Cardiac septum (tissue), 1 donor: ENCODE data around the gene MGST2. TPM values are rescaled to one million over a fixed set of nuclear protein-coding genes. Genes with fewer than 3 reads are reported as not detected.
A peak's percentile ranks its signal among the peaks of the same experiment; 100 is the strongest.
"Not testable (repeated sequence)": the region's sequence is repeated elsewhere in the genome, so short reads cannot be mapped to it uniquely, and the experiment has no call there.

Experiments
- DNase-seq: peaks from one replicate; pipeline ENCODE4 v3.0.0-alpha.2; 2020; ENCODE audit warnings: low spot score
- intact Hi-C: fragments of 100-400 bp; cut with DNase I; formaldehyde crosslinking; loops from one replicate; pipeline ENCODE4 v1.14.0; 2022
- long read RNA-seq: library from polyadenylated mRNA; unstranded; transcript quantifications from one replicate; pipeline ENCODE4 v2.0.0, GENCODE V29; 2021
- total RNA-seq: library from RNA; stranded (reverse); fragmentation: NEBNext Ultra II Directional; extraction: Animal tissue kit (Norgen Biotek cat#: 25700); gene quantifications from one replicate; pipeline ENCODE4 v1.2.1, GENCODE V29; 2021
- donor health status: DM: no; HTN: no; CAD: no.

The MGST2 gene
- total RNA-seq, result 90.7 TPM
- long read RNA-seq, transcript MGST2-204 (4 exons, 634 nt), result minor isoform, 5 of 32 reads
- long read RNA-seq, transcript MGST2-201 (5 exons, 801 nt), result major isoform, 19 of 32 reads
- long read RNA-seq, partial matches to known transcripts, result 1 of 32 reads
- long read RNA-seq, other reads (novel, unspliced or antisense), result 6 of 32 reads

DNA sequence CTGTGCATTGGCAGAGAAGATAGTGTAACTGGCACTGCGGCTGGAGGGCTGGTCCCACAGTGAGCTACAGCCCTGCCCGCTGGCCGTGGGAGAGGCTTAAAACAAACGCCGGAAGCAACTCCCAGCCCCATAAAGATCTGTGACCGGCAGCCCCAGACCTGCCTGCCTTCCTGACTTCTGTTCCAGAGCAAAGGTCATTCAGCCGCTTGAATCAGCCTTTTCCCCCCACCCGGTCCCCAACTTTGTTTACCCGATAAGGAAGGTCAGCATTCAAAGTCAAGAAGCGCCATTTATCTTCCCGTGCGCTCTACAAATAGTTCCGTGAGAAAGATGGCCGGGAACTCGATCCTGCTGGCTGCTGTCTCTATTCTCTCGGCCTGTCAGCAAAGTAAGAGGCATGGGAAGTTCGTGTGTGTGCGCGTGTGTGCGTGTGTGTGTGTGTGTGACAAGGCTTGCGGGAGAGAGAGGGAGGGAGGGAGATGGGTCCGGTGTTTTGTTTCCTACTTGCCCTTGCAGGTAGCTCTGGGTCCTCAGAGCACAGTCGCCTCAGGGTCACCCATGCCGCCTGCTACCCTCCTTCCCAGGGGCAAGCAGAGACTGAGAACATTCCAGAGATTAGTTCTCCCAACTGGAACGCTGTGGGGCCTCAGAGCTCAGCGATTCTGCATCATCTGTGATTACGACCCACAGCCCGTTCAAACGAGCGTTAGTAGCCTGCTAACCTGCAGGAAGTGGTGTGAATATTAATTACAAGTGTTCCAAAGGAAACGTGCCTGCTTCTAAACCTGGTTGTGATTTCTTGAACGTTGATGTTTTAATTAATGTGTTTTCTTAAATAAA, at the start of gene MGST2:
TSS of gene MGST2 (plus strand) at position 130 of the 840 bp plus-strand sequence. CDS start at position 331, 201 bp downstream.
- intact Hi-C loops, result loop anchor here (2.0 kb wide), 1 partner anchor 69 kb away; no protein-coding TSS in a partner anchor
- peak; percentile 91 for DNase-seq

- DNase-seq, result no peak
- intact Hi-C loops, result no loop called here
These were observed 47.7 kb upstream of the MGST2 start for GRCh38 chr4:139617702-139618490.

- intact Hi-C loops, result no loop called here
- no peak for DNase-seq
These were observed 46.0 kb upstream of the MGST2 start for GRCh38 chr4:139619644-139620043.

GRCh38 chr4:139622901-139623381, 42.7 kb upstream of the MGST2 start:
- DNase-seq, result no peak
- intact Hi-C loops, result no loop called here

GRCh38 chr4:139624441-139625092, 41.1 kb upstream of the MGST2 start:
- intact Hi-C loops, result no loop called here
- no peak for DNase-seq

- no peak for DNase-seq
- intact Hi-C loops, result no loop called here
These were observed 40.5 kb upstream of the MGST2 start for GRCh38 chr4:139625093-139625455.

- intact Hi-C loops, result no loop called here
These were observed 40.1 kb upstream of the MGST2 start for GRCh38 chr4:139625482-139625881.

DNA sequence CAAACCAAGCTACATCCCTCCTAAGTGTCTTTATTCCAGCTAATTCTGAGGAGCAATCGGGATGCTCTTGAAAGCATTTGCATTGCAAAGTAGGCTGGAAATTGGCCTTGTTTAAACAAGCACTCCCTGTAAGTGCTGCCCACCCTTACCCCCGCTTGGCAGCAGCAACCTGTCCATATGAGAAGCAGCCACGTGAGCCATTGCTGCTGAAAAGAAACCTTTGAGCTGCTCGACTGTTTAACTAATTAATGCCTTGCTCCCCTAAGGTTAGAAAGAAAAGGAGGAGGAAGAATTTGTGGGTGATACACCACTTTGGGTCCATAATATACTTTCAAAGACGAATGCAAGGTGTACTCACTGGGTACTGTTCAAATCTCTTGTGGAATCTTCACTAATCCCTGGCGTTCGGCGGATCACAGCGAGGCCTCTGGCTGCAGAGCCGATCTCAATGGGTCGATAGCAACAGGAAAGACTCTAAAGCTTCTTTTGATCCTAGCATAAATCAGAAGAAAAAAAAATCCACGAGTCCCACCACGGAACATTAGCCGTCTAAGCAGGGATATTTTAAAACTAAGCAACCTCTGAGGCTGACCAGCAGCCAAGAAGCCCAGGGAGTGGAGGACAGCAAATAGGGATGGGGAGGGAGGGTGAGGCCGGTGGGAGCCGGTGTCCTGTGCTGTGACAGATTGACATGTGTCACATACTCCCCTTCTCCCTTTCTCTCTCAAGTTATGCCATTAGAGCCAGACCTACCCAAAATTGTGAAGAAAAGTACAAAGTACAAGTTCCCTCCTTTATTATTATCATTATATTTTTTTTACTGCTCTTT, 37.2 kb upstream of the MGST2 start:
- DNase-seq, result no peak
- intact Hi-C loops, result no loop called here

More at GRCh38 chr4:139625482-139625881, 40.1 kb upstream of the MGST2 start:
- no peak for DNase-seq

- intact Hi-C loops, result loop anchor here (5.0 to 10.0 kb wide), 3 partner anchors 132 to 595 kb away; no protein-coding TSS in a partner anchor
- DNase-seq, result no peak
These were observed 36.0 kb upstream of the MGST2 start for GRCh38 chr4:139629436-139630125.

- intact Hi-C loops, result loop anchor here (5.0 to 10.0 kb wide), 3 partner anchors 133 to 595 kb away; no protein-coding TSS in a partner anchor
- DNase-seq, result no peak
These were observed 35.5 kb upstream of the MGST2 start for GRCh38 chr4:139630126-139630495.

DNA sequence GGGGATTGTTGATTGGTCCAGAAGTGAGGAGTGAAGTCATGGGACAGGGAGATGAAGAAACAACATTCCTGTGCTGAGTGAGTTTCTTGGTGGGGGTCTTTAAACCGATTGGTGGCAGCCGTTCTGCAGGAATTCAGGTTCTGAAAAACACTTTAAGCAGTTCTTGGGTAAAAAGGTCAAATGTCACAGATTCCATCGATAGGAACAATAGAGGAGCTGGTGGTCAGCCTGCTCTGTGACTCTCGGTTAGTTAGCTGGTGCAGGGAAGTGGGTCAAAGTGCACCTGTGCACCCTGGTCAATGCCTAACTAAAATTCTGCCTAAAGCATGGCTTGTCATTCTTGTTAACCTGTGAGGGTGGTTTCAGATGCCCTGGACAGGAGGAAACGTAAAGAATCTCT, 34.6 kb upstream of the MGST2 start:
- DNase-seq, result no peak
- intact Hi-C loops, result loop anchor here (5.0 to 10.0 kb wide), 3 partner anchors 134 to 596 kb away; no protein-coding TSS in a partner anchor

DNA sequence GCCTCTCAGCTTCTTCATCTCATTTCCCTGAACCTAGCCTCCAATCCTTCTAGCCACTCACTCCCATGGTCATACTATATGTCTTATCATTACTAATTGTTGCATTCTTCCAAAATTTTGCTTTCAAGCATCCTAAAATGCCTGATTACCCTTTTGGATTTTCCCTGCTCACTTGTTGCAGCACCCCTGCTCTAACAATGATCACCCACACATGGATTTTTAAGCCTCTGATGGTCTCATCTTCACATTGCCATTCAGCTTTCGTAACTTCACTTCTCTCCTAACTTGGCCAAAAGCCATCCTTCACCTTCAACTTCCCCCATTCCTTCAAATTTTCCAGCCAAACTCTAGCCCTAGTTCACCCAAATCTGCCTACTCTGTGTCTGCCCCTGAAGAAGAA, 33.8 kb upstream of the MGST2 start:
- intact Hi-C loops, result loop anchor here (5.0 to 10.0 kb wide), 3 partner anchors 134 to 597 kb away; no protein-coding TSS in a partner anchor
- DNase-seq, result no peak

DNA sequence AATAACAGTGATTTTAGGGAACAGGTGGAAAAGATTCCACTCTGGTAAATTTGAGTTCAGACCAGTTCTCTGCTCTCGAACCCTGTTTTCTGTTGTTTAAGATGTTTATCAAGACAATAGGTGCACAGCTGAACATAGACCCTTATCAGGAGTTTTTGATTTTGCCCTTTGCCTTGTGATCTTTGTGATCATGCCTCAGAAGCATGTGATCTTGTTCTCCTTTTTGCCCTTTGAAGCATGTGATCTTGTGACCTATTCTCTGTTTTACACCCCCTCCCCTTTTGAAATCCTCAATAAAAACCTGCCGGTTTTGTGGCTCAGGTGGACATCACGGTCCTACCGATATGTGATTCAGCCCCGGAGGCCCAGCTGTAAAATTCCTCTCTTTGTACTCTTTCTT, 32.9 kb upstream of the MGST2 start:
- DNase-seq, result not testable (repeated sequence)
- intact Hi-C loops, result loop anchor here (5.0 to 10.0 kb wide), 3 partner anchors 135 to 598 kb away; no protein-coding TSS in a partner anchor

GRCh38 chr4:139633195-139633594, 32.4 kb upstream of the MGST2 start:
- DNase-seq, result no peak
- intact Hi-C loops, result loop anchor here (5.0 to 10.0 kb wide), 3 partner anchors 136 to 598 kb away; no protein-coding TSS in a partner anchor

DNA sequence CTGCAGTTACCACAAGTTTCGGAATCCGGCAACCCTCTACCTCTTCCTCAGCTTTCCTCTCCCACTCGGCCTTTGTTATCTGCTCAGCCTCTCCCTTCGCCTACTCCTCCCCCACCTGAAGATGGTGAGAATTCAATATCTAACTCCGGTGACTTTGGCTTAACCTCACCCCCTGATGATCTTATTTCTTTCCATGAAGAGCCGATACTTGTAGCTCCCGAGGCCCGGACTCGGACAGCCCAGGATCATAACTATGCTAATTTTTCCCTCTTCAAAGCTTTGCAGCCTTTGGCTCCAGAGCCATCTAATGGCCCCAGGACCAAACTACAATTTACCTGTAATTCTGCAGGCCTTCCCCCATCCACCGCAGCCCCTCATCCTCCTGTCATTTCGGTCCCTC, 32.0 kb upstream of the MGST2 start:
- intact Hi-C loops, result loop anchor here (5.0 to 10.0 kb wide), 3 partner anchors 136 to 599 kb away; no protein-coding TSS in a partner anchor
- no peak for DNase-seq

DNA sequence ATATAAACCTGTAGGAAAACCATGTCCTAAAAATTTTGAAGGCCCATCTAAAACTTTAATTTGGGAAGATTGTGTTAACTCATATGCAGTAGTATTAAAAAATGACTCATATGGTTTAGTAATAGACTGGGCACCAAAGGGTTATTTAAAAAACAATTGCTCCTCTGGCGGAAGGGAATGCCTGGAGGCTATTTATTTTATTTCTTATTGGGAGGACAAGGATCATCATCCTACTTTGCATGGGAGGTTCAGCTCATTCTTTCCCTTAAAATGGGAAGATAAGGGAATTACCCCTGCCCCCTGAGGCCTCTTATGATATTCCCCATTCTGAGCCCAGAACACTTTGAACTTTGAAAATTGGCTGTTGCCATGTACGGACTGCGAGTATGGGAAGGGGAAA, 29.7 kb upstream of the MGST2 start:
- intact Hi-C loops, result loop anchor here (10.0 kb wide), 1 partner anchor 601 kb away; no protein-coding TSS in a partner anchor
- DNase-seq, result no peak

DNA sequence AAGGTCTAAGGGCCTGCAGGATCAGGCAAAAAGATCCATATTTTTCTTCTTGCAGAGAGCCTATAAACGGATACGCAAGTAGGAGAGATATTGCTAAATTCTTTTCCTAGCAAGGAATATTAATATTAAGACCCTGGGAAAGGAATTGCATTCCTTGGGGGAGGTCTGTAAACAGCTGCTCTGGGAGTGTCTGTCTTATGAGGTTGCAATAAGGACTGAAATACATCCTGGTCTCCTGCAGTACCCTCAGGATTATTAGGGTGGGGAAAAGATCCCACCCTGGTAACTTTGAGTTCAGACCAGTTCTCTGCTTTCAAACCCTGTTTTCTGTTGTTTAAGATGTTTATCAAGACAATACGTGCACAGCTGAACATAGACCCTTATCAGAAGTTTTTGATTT, 27.3 kb upstream of the MGST2 start:
- intact Hi-C loops, result loop anchor here (10.0 kb wide), 1 partner anchor 604 kb away; no protein-coding TSS in a partner anchor
- not testable (repeated sequence) for DNase-seq
